ENCODE results near the gene RAB3A.

The RAB3A gene

GRCh38 chr19:18249834-18250233 lies 46.0 kb upstream of the RAB3A start:
- Histone ChIP-seq H3K27me3 (ENCODE audit: control insufficient read depth in 1 of 2, insufficient read depth in 1 of 2, low read length in 2 of 2) (peaks cover 18 to 22% of the 10 kb centered on the region in 2 experiments), H3K36me3 (ENCODE audit: control insufficient read depth in 1 of 2, insufficient read depth in 2 of 2, low read depth in 1 of 2, low read length in 2 of 2) (no peaks in the 10 kb centered on the region), H2AFZ (ENCODE audit: low read depth, low read length) (no peak overlapping the region), H3K14ac (ENCODE audit: low read length in 2 of 2) (no peak overlapping the region), H4K91ac (ENCODE audit: low read length) (no peak overlapping the region), H2BK5ac (ENCODE audit: low read depth, low read length, poor library complexity, severe bottlenecking) (no peak overlapping the region), H2BK12ac (ENCODE audit: low read length in 2 of 2) (no peak overlapping the region), H3K9me3 (ENCODE audit: control insufficient read depth, low read length) (no peaks in the 10 kb centered on the region), H3K4me3 (ENCODE audit: insufficient read depth in 1 of 2, low read depth in 1 of 2, low read length in 2 of 2) (no peak overlapping the region), H3K79me1 (replicated peaks; ENCODE audit: low read length, poor library complexity, severe bottlenecking) (no peaks in the 10 kb centered on the region), H3K23ac (ENCODE audit: low read length in 2 of 2) (no peak overlapping the region), H3K9ac (ENCODE audit: low read length) (no peak overlapping the region), H3K4me2 (ENCODE audit: low read length, poor library complexity, severe bottlenecking) (no peak overlapping the region), H2BK120ac (ENCODE audit: low read depth, low read length) (no peak overlapping the region), H2AK5ac (ENCODE audit: low read length, severe bottlenecking) (no peak overlapping the region), H3K18ac (ENCODE audit: low read depth in 1 of 2, low read length in 2 of 2) (no peak overlapping the region), H3K27ac (ENCODE audit: low read length, poor library complexity, severe bottlenecking) (no peak overlapping the region), H4K8ac (ENCODE audit: low read length) (no peak overlapping the region), H3K4ac (ENCODE audit: low read depth in 1 of 2, low read length in 2 of 2) (no peak overlapping the region), H3K4me1 (ENCODE audit: control insufficient read depth, insufficient read depth, low read depth, low read length) (peaks cover 2% of the 10 kb centered on the region), H2BK15ac (ENCODE audit: low read depth, poor library complexity, severe bottlenecking) (no peak overlapping the region)
- 91% methylated on average over 5 of the region's 5 CpGs for WGBS
- no peak for DNase-seq

DNA sequence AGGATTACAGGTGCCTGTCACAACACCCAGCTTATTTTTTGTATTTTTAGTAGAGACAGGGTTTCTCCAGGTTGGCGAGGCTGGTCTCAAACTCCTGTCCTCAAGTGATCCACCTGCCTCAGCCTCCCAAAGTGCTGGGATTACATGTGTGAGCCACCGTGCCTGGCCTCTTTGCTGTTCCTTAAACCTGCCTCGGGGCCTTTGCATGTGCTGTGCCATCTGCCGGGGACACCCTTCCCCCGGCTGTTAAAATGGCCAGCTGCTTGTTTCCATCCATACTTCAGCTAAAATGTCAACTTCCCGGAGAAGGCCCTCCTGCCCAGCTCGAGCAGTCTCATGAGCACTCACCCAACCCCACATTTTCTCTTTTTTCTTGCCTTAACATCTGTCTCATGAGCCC lies 41.5 kb upstream of the RAB3A start:
- WGBS = 72% methylated on average over 7 of the region's 7 CpGs
- Histone ChIP-seq H2AFZ (ENCODE audit: low read depth, low read length) (no peak overlapping the region), H2BK15ac (ENCODE audit: low read depth, poor library complexity, severe bottlenecking) (no peak overlapping the region), H3K4ac (ENCODE audit: low read depth in 1 of 2, low read length in 2 of 2) (no peak overlapping the region), H2BK12ac (ENCODE audit: low read length in 2 of 2) (no peak overlapping the region), H3K79me1 (replicated peaks; ENCODE audit: low read length, poor library complexity, severe bottlenecking) (no peaks in the 10 kb centered on the region), H3K14ac (ENCODE audit: low read length in 2 of 2) (no peak overlapping the region), H3K9ac (ENCODE audit: low read length) (no peak overlapping the region), H3K23ac (ENCODE audit: low read length in 2 of 2) (no peak overlapping the region), H4K91ac (ENCODE audit: low read length) (no peak overlapping the region), H3K9me3 (ENCODE audit: control insufficient read depth, low read length) (no peaks in the 10 kb centered on the region), H3K27me3 (ENCODE audit: control insufficient read depth in 1 of 2, insufficient read depth in 1 of 2, low read length in 2 of 2) (peaks cover 4 to 34% of the 10 kb centered on the region in 2 experiments), H3K27ac (ENCODE audit: low read length, poor library complexity, severe bottlenecking) (no peak overlapping the region), H3K36me3 (ENCODE audit: control insufficient read depth in 1 of 2, insufficient read depth in 2 of 2, low read depth in 1 of 2, low read length in 2 of 2) (no peaks in the 10 kb centered on the region), H2BK5ac (ENCODE audit: low read depth, low read length, poor library complexity, severe bottlenecking) (no peak overlapping the region), H3K4me1 (ENCODE audit: control insufficient read depth, insufficient read depth, low read depth, low read length) (peaks cover 2% of the 10 kb centered on the region), H3K4me2 (ENCODE audit: low read length, poor library complexity, severe bottlenecking) (no peak overlapping the region), H2BK120ac (ENCODE audit: low read depth, low read length) (no peak overlapping the region), H4K8ac (ENCODE audit: low read length) (no peak overlapping the region), H3K18ac (ENCODE audit: low read depth in 1 of 2, low read length in 2 of 2) (no peak overlapping the region), H3K4me3 (ENCODE audit: insufficient read depth in 1 of 2, low read depth in 1 of 2, low read length in 2 of 2) (no peak overlapping the region), H2AK5ac (ENCODE audit: low read length, severe bottlenecking) (no peak overlapping the region)
- no peak for DNase-seq

DNA sequence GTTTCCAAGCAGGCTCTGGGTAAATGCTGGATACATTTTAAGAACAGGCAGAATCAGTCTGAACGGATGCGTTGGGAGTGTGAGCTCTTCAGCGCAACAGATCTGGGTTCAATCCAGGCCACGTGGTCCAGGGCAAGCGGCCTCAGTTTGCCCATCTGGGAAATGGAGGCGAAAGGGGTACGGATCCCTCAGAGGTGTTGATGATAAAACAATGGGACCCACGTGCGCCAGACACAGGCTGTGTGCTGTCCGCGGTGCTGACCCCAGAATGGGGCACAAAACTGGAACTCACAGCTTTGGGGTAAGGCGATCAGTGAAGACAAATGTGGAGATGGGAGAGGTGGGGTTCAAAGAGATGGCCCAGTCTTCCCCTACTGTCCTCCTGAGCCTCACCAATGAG lies 35.5 kb upstream of the RAB3A start:
- Histone ChIP-seq H2BK12ac (ENCODE audit: low read length in 2 of 2) (no peak overlapping the region), H4K8ac (ENCODE audit: low read length) (no peak overlapping the region), H3K27ac (ENCODE audit: low read length, poor library complexity, severe bottlenecking) (no peak overlapping the region), H3K18ac (ENCODE audit: low read depth in 1 of 2, low read length in 2 of 2) (no peak overlapping the region), H3K14ac (ENCODE audit: low read length in 2 of 2) (no peak overlapping the region), H3K27me3 (ENCODE audit: control insufficient read depth in 1 of 2, insufficient read depth in 1 of 2, low read length in 2 of 2) (peaks cover 7 to 51% of the 10 kb centered on the region in 2 experiments), H2BK120ac (ENCODE audit: low read depth, low read length) (no peak overlapping the region), H3K36me3 (ENCODE audit: control insufficient read depth in 1 of 2, insufficient read depth in 2 of 2, low read depth in 1 of 2, low read length in 2 of 2) (no peaks in the 10 kb centered on the region), H3K4me1 (ENCODE audit: control insufficient read depth, insufficient read depth, low read depth, low read length) (no peaks in the 10 kb centered on the region), H2AK5ac (ENCODE audit: low read length, severe bottlenecking) (no peak overlapping the region), H2BK5ac (ENCODE audit: low read depth, low read length, poor library complexity, severe bottlenecking) (no peak overlapping the region), H2AFZ (ENCODE audit: low read depth, low read length) (no peak overlapping the region), H3K4me3 (ENCODE audit: insufficient read depth in 1 of 2, low read depth in 1 of 2, low read length in 2 of 2) (no peak overlapping the region), H3K9me3 (ENCODE audit: control insufficient read depth, low read length) (no peaks in the 10 kb centered on the region), H3K4me2 (ENCODE audit: low read length, poor library complexity, severe bottlenecking) (no peak overlapping the region), H4K91ac (ENCODE audit: low read length) (no peak overlapping the region), H3K23ac (ENCODE audit: low read length in 2 of 2) (no peak overlapping the region), H3K4ac (ENCODE audit: low read depth in 1 of 2, low read length in 2 of 2) (no peak overlapping the region), H3K9ac (ENCODE audit: low read length) (no peak overlapping the region), H3K79me1 (replicated peaks; ENCODE audit: low read length, poor library complexity, severe bottlenecking) (no peaks in the 10 kb centered on the region), H2BK15ac (ENCODE audit: low read depth, poor library complexity, severe bottlenecking) (no peak overlapping the region)
- DNase-seq = no peak
- 30% methylated on average over 11 of the region's 12 CpGs for WGBS

- Histone ChIP-seq H2AFZ (ENCODE audit: low read depth, low read length) (no peak overlapping the region), H4K91ac (ENCODE audit: low read length) (no peak overlapping the region), H3K9me3 (ENCODE audit: control insufficient read depth, low read length) (no peaks in the 10 kb centered on the region), H2AK5ac (ENCODE audit: low read length, severe bottlenecking) (no peak overlapping the region), H3K4me2 (ENCODE audit: low read length, poor library complexity, severe bottlenecking) (no peak overlapping the region), H4K8ac (ENCODE audit: low read length) (no peak overlapping the region), H3K9ac (ENCODE audit: low read length) (no peak overlapping the region), H3K14ac (ENCODE audit: low read length in 2 of 2) (no peak overlapping the region), H3K4me3 (ENCODE audit: insufficient read depth in 1 of 2, low read depth in 1 of 2, low read length in 2 of 2) (no peak overlapping the region), H2BK5ac (ENCODE audit: low read depth, low read length, poor library complexity, severe bottlenecking) (no peak overlapping the region), H2BK12ac (ENCODE audit: low read length in 2 of 2) (no peak overlapping the region), H3K27me3 (ENCODE audit: control insufficient read depth in 1 of 2, insufficient read depth in 1 of 2, low read length in 2 of 2) (peaks cover 39 to 71% of the 10 kb centered on the region in 2 experiments), H3K79me1 (replicated peaks; ENCODE audit: low read length, poor library complexity, severe bottlenecking) (no peaks in the 10 kb centered on the region), H2BK15ac (ENCODE audit: low read depth, poor library complexity, severe bottlenecking) (no peak overlapping the region), H3K4me1 (ENCODE audit: control insufficient read depth, insufficient read depth, low read depth, low read length) (peaks cover 7% of the 10 kb centered on the region), H3K4ac (ENCODE audit: low read depth in 1 of 2, low read length in 2 of 2) (no peak overlapping the region), H3K18ac (ENCODE audit: low read depth in 1 of 2, low read length in 2 of 2) (no peak overlapping the region), H2BK120ac (ENCODE audit: low read depth, low read length) (no peak overlapping the region), H3K23ac (ENCODE audit: low read length in 2 of 2) (peak overlapping the region in 1 of 2 experiments; percentile 57), H3K36me3 (ENCODE audit: control insufficient read depth in 1 of 2, insufficient read depth in 2 of 2, low read depth in 1 of 2, low read length in 2 of 2) (no peaks in the 10 kb centered on the region), H3K27ac (ENCODE audit: low read length, poor library complexity, severe bottlenecking) (no peak overlapping the region)
- DNase-seq = no peak
- WGBS = 42% methylated on average over 5 of the region's 6 CpGs
These were observed 30.4 kb upstream of the RAB3A start for GRCh38 chr19:18234194-18234593.
